Liver (tissue), 9 donors: ENCODE data around the gene NCOA4. TPM values are rescaled to one million over a fixed set of nuclear protein-coding genes. Genes with fewer than 3 reads are reported as not detected.

Experiments
- DNase-seq: peaks from one replicate; pipeline ENCODE4 v3.0.0-alpha.2; 2017; ENCODE audit warnings: low spot score
- H3K27ac ChIP-seq, 2 donors: one replicate each; pipeline ENCODE4 v1.7.0; 2013; ENCODE audit warnings: inconsistent platforms in 2 of 2, low read length in 2 of 2, control low read depth in 1 of 2, low read depth in 1 of 2, mild to moderate bottlenecking in 1 of 2
- H3K27me3 ChIP-seq, 4 donors: one replicate each; pipeline versions ENCODE4 v1.6.1 to v1.7.0; 2013; ENCODE audit warnings: low read length in 3 of 4, inconsistent platforms in 1 of 4, mild to moderate bottlenecking in 1 of 4, moderate library complexity in 1 of 4; ENCODE audit not compliant: control insufficient read depth in 4 of 4, insufficient read depth in 4 of 4
- H3K36me3 ChIP-seq, 4 donors: one replicate each; pipeline versions ENCODE4 v1.6.1 to v1.7.0; 2013; ENCODE audit warnings: low read length in 3 of 4, mild to moderate bottlenecking in 3 of 4, low read depth in 1 of 4, moderate library complexity in 1 of 4; ENCODE audit not compliant: control insufficient read depth in 4 of 4, insufficient read depth in 3 of 4
- H3K4me1 ChIP-seq, 4 donors: one replicate each; pipeline versions ENCODE4 v1.6.1 to v1.7.0; 2013; ENCODE audit warnings: low read length in 3 of 4, mild to moderate bottlenecking in 3 of 4, moderate library complexity in 1 of 4; ENCODE audit not compliant: control insufficient read depth in 4 of 4, insufficient read depth in 4 of 4
- H3K4me3 ChIP-seq, 3 donors: one replicate each; pipeline versions ENCODE4 v1.6.1 to v1.7.0; 2013; ENCODE audit warnings: low read length in 3 of 3, control low read depth in 1 of 3, low read depth in 1 of 3, mild to moderate bottlenecking in 1 of 3
- H3K9ac ChIP-seq, 2 donors: one replicate each; pipeline ENCODE4 v1.7.0; 2013; ENCODE audit warnings: low read length in 2 of 2, mild to moderate bottlenecking in 2 of 2, moderate library complexity in 2 of 2, control low read depth in 1 of 2, low read depth in 1 of 2
- H3K9me3 ChIP-seq, 4 donors: one replicate each; pipeline versions ENCODE4 v1.6.1 to v1.7.0; 2013; ENCODE audit warnings: low read length in 3 of 4; ENCODE audit not compliant: control insufficient read depth in 4 of 4
- ATF3 ChIP-seq: IDR thresholded peaks from 2 replicates; pipeline ENCODE4 v1.6.1; 2016; ENCODE audit warnings: antibody characterized with exemption
- CTCF ChIP-seq: fragments of 150-350 bp; IDR thresholded peaks from 2 replicates; pipeline ENCODE4 v1.5.1; 2017; ENCODE audit warnings: improper control_type of control experiment, low read depth, low read length; ENCODE audit not compliant: missing input control
- EGR1 ChIP-seq, 2 donors: IDR thresholded peaks; 2 replicates each; pipeline ENCODE4 v1.6.1; 2016 to 2018; ENCODE audit warnings: antibody characterized with exemption in 2 of 2, low read depth in 2 of 2
- FOXA1 ChIP-seq: IDR thresholded peaks from 2 replicates; pipeline ENCODE4 v1.6.1; 2016; ENCODE audit warnings: antibody characterized with exemption
- FOXA2 ChIP-seq: IDR thresholded peaks from 2 replicates; pipeline ENCODE4 v1.6.1; 2016; ENCODE audit warnings: antibody characterized with exemption
- GABPA ChIP-seq, 2 donors: IDR thresholded peaks in 1 of 2; conservative IDR thresholded peaks in 1 of 2; 2 replicates each; pipeline ENCODE4 v1.6.1; 2016; ENCODE audit warnings: antibody characterized with exemption in 2 of 2, mild to moderate bottlenecking in 1 of 2, moderate library complexity in 1 of 2
- HNF4A ChIP-seq, 2 donors: conservative IDR thresholded peaks; 2 replicates each; pipeline ENCODE4 v1.6.1; 2016; ENCODE audit warnings: antibody characterized with exemption in 2 of 2, mild to moderate bottlenecking in 2 of 2
- HNF4G ChIP-seq: IDR thresholded peaks from 2 replicates; pipeline ENCODE4 v1.6.1; 2016; ENCODE audit warnings: antibody characterized with exemption
- JUND ChIP-seq, 2 donors: IDR thresholded peaks; 2 replicates each; pipeline ENCODE4 v1.6.1; 2016; ENCODE audit warnings: antibody characterized with exemption in 2 of 2
- MAX ChIP-seq: IDR thresholded peaks from 2 replicates; pipeline ENCODE4 v1.6.1; 2016; ENCODE audit warnings: antibody characterized with exemption
- NR2F2 ChIP-seq: IDR thresholded peaks from 2 replicates; pipeline ENCODE4 v1.6.1; 2016; ENCODE audit warnings: antibody characterized with exemption
- RAD21 ChIP-seq, 2 donors: IDR thresholded peaks; 2 replicates each; pipeline ENCODE4 v1.6.1; 2016; ENCODE audit warnings: antibody characterized with exemption in 2 of 2, mild to moderate bottlenecking in 2 of 2
- REST ChIP-seq: IDR thresholded peaks from 2 replicates; pipeline ENCODE4 v1.6.1; 2016; ENCODE audit warnings: antibody characterized with exemption, mild to moderate bottlenecking
- RXRA ChIP-seq, 2 donors: IDR thresholded peaks; 2 replicates each; pipeline ENCODE4 v1.6.1; 2017 to 2018; ENCODE audit warnings: antibody characterized with exemption in 2 of 2, mild to moderate bottlenecking in 1 of 2
- SP1 ChIP-seq: IDR thresholded peaks from 2 replicates; pipeline ENCODE4 v1.6.1; 2018; ENCODE audit warnings: antibody characterized with exemption, mild to moderate bottlenecking
- TAF1 ChIP-seq: conservative IDR thresholded peaks from 2 replicates; pipeline ENCODE4 v1.6.1; 2016; ENCODE audit warnings: antibody characterized with exemption, mild to moderate bottlenecking
- YY1 ChIP-seq: IDR thresholded peaks from 2 replicates; pipeline ENCODE4 v1.6.1; 2016; ENCODE audit warnings: antibody characterized with exemption, mild to moderate bottlenecking
- ZBTB33 ChIP-seq: IDR thresholded peaks from 2 replicates; pipeline ENCODE4 v1.6.1; 2016; ENCODE audit warnings: antibody characterized with exemption
- WGBS: extraction: QIAGEN DNeasy Blood & Tissue Kit; methylation state at CpG from one replicate; pipeline ENCODE4 v1.1.7; 2013; 5-methylcytosine and 5-hydroxymethylcytosine counted together
- polyA plus RNA-seq, 2 donors: library from polyadenylated mRNA; stranded (reverse) in 1 of 2; unstranded in 1 of 2; fragments of 200-250 nt in 1 of 2; fragments of >200 nt in 1 of 2; fragmentation: Nextera tagmentation in 1 of 2; extraction: Ambion mirVana in 1 of 2; gene quantifications; one replicate each; pipeline versions ENCODE4 v1.2.1 to v1.2.3, GENCODE V29; 2013 to 2015
- total RNA-seq, 2 donors: library from RNA; depleted of rRNA; stranded (reverse); fragments of >200 nt; gene quantifications; one replicate each; pipeline ENCODE4 v1.2.3, GENCODE V29; 2014
- donor health status: healthy.
- donor health status: healthy.
- donor health status: healthy.
- donor health status: healthy.
- donor health status: healthy.

Gene NCOA4
- total and polyA plus RNA-seq, 4 donors, result 71.9 to 746 (median 168) TPM

- no peak overlapping the region for H3K9ac ChIP-seq
- DNase-seq, result no peak
- H3K36me3 ChIP-seq, result no peaks in the 10 kb centered on the region
- no peaks in the 10 kb centered on the region for H3K9me3 ChIP-seq
- no peaks in the 10 kb centered on the region for H3K4me1 ChIP-seq
- 74% methylated on average over 4 of the region's 4 CpGs for WGBS
- H3K27ac ChIP-seq, result no peak overlapping the region
- no peak for TF ChIP-seq JUND (IDR thresholded peaks at IDR 0.05)
- no peak for TF ChIP-seq REST
- TF ChIP-seq HNF4A (conservative IDR thresholded peaks at IDR 0.05), result no peak
- TF ChIP-seq MAX, result no peak
- no peak for TF ChIP-seq RXRA (IDR thresholded peaks at IDR 0.05)
- no peak for TF ChIP-seq CTCF
- TF ChIP-seq SP1, result no peak
- TF ChIP-seq FOXA1, result no peak
- no peak for TF ChIP-seq TAF1
- no peak for TF ChIP-seq ATF3
- no peak for TF ChIP-seq NR2F2
- TF ChIP-seq EGR1 (IDR thresholded peaks at IDR 0.05; ENCODE audit: low read depth in 2 of 2), result no peak
- TF ChIP-seq ZBTB33, result no peak
- no peak for TF ChIP-seq RAD21 (IDR thresholded peaks at IDR 0.05)
- TF ChIP-seq GABPA (IDR thresholded peaks at IDR 0.05 in 1 of 2, conservative IDR thresholded peaks at IDR 0.05 in 1 of 2), result no peak
- TF ChIP-seq FOXA2, result no peak
- TF ChIP-seq YY1, result no peak
- no peak for TF ChIP-seq HNF4G
- no peaks in the 10 kb centered on the region for H3K27me3 ChIP-seq
- H3K4me3 ChIP-seq, result no peak overlapping the region
These were observed 49.6 kb upstream of the NCOA4 start for GRCh38 chr10:46079831-46080585.
